COLO668 (cell line): ENCODE data around the gene FGF3.

ENCODE experiments used
- DNase-seq: peaks from one replicate; lab custom pipeline; 2025; ENCODE audit not compliant: unreplicated experiment; lab: John Stamatoyannopoulos, UW

FGF3 gene

GRCh38 chr11:69825037-69825834 lies 6.0 kb upstream of the FGF3 start:
- DNase-seq = no peak

- no peak for DNase-seq
Measured at GRCh38 chr11:69823641-69824265, 4.5 kb upstream of the FGF3 start.

- DNase-seq = no peak
Measured at GRCh38 chr11:69822676-69823494, 3.7 kb upstream of the FGF3 start.

- DNase-seq = no peak
Measured at GRCh38 chr11:69821511-69822040, 2.4 kb upstream of the FGF3 start.

GRCh38 chr11:69820441-69820840 lies 1.2 kb upstream of the FGF3 start:
- DNase-seq = no peak

GRCh38 chr11:69819541-69820070 lies 390 bp upstream of the FGF3 start:
- no peak for DNase-seq

GRCh38 chr11:69818231-69818602 lies 999 bp downstream of the FGF3 start:
- DNase-seq = no peak

- DNase-seq = no peak
Measured at GRCh38 chr11:69817265-69818230, 1.7 kb downstream of the FGF3 start.

GRCh38 chr11:69816671-69817070 lies 2.5 kb downstream of the FGF3 start:
- no peak for DNase-seq

GRCh38 chr11:69815973-69816372 lies 3.2 kb downstream of the FGF3 start:
- DNase-seq = no peak

GRCh38 chr11:69814902-69815301 lies 4.3 kb downstream of the FGF3 start:
- no peak for DNase-seq

- no peak for DNase-seq
Measured at GRCh38 chr11:69814411-69814810, 4.8 kb downstream of the FGF3 start.

GRCh38 chr11:69813839-69814238 lies 5.4 kb downstream of the FGF3 start:
- no peak for DNase-seq

- no peak for DNase-seq
Measured at GRCh38 chr11:69812946-69813345, 6.3 kb downstream of the FGF3 start.

GRCh38 chr11:69812256-69812655 lies 7.0 kb downstream of the FGF3 start:
- DNase-seq = no peak

- no peak for DNase-seq
Measured at GRCh38 chr11:69811431-69811830, 7.8 kb downstream of the FGF3 start.

GRCh38 chr11:69810289-69811118 lies 8.7 kb downstream of the FGF3 start:
- no peak for DNase-seq

- DNase-seq = no peak
Measured at GRCh38 chr11:69808667-69809086, 10.5 kb downstream of the FGF3 start.

- no peak for DNase-seq
Measured at GRCh38 chr11:69807106-69807815, 12.0 kb downstream of the FGF3 start.
